Progenitor cell of endocrine pancreas (in vitro differentiated cells): ENCODE data around the gene ATXN7L1. TPM values are rescaled to one million over a fixed set of nuclear protein-coding genes. Genes with fewer than 3 reads are reported as not detected.

ENCODE experiments used
- DNase-seq: peaks from one replicate; pipeline ENCODE4 v3.0.0; 2021; ENCODE audit warnings: low spot score; ENCODE audit not compliant: unreplicated experiment
- H3K27ac Mint-ChIP-seq: 2 replicates; pipeline ENCODE4 v1.8.0; 2021; ENCODE audit warnings: mild to moderate bottlenecking, moderate library complexity, mixed read lengths
- H3K27me3 Mint-ChIP-seq: 2 replicates; pipeline ENCODE4 v1.8.0; 2021; ENCODE audit warnings: mixed read lengths
- H3K36me3 Mint-ChIP-seq: 2 replicates; pipeline ENCODE4 v1.8.0; 2022; ENCODE audit warnings: mixed read lengths; ENCODE audit not compliant: insufficient read depth
- H3K4me1 Mint-ChIP-seq: 2 replicates; pipeline ENCODE4 v1.8.0; 2021; ENCODE audit warnings: low read depth, mixed read lengths
- H3K4me3 Mint-ChIP-seq: 2 replicates; pipeline ENCODE4 v1.8.0; 2021; ENCODE audit warnings: low read depth, mild to moderate bottlenecking, moderate library complexity, mixed read lengths
- H3K9me3 Mint-ChIP-seq: 2 replicates; pipeline ENCODE4 v1.8.0; 2021; ENCODE audit warnings: low read depth, mixed read lengths
- CTCF ChIP-seq: fragments of 200-600 bp; sonication (generic); IDR thresholded peaks from one replicate; pipeline ENCODE4 v1.5.0; 2021; ENCODE audit warnings: antibody characterized with exemption, mild to moderate bottlenecking; ENCODE audit not compliant: unreplicated experiment
- total RNA-seq: library from RNA; stranded (reverse); gene quantifications from 2 replicates; pipeline ENCODE4 v1.2.1, GENCODE V29; 2021

The ATXN7L1 gene
- total RNA-seq, 1 donor from 2014 or later: 18.3 TPM

GRCh38 chr7:105907129-105907846 lies 30.9 kb upstream of the ATXN7L1 start:
- no peak for DNase-seq
- no peak for TF ChIP-seq CTCF
- H3K27me3 Mint-ChIP-seq: peaks cover 4% of the 10 kb centered on the region
- H3K4me1 Mint-ChIP-seq: no peaks in the 10 kb centered on the region
- H3K36me3 Mint-ChIP-seq: peaks cover 10% of the 10 kb centered on the region
- no peak overlapping the region for H3K4me3 Mint-ChIP-seq
- peaks cover 8% of the 10 kb centered on the region for H3K9me3 Mint-ChIP-seq
- no peak overlapping the region for H3K27ac Mint-ChIP-seq

- H3K4me1 Mint-ChIP-seq: no peaks in the 10 kb centered on the region
- H3K9me3 Mint-ChIP-seq: peaks cover 8% of the 10 kb centered on the region
- no peak overlapping the region for H3K4me3 Mint-ChIP-seq
- no peak for DNase-seq
- H3K27ac Mint-ChIP-seq: no peak overlapping the region
- H3K36me3 Mint-ChIP-seq: peaks cover 10% of the 10 kb centered on the region
- peaks cover 4% of the 10 kb centered on the region for H3K27me3 Mint-ChIP-seq
- TF ChIP-seq CTCF: no peak
These were observed 30.3 kb upstream of the ATXN7L1 start for GRCh38 chr7:105906695-105907094.

GRCh38 chr7:105905910-105906568 lies 29.6 kb upstream of the ATXN7L1 start:
- no peak for DNase-seq
- no peak overlapping the region for H3K27ac Mint-ChIP-seq
- H3K4me3 Mint-ChIP-seq: no peak overlapping the region
- no peaks in the 10 kb centered on the region for H3K4me1 Mint-ChIP-seq
- TF ChIP-seq CTCF: no peak
- H3K27me3 Mint-ChIP-seq: peaks cover 4% of the 10 kb centered on the region
- H3K9me3 Mint-ChIP-seq: peaks cover 6% of the 10 kb centered on the region
- peaks cover 8% of the 10 kb centered on the region for H3K36me3 Mint-ChIP-seq

GRCh38 chr7:105905209-105905909 lies 29.0 kb upstream of the ATXN7L1 start:
- H3K4me1 Mint-ChIP-seq: no peaks in the 10 kb centered on the region
- peaks cover 3% of the 10 kb centered on the region for H3K9me3 Mint-ChIP-seq
- H3K27ac Mint-ChIP-seq: no peak overlapping the region
- H3K4me3 Mint-ChIP-seq: no peak overlapping the region
- TF ChIP-seq CTCF: no peak
- H3K36me3 Mint-ChIP-seq: peaks cover 5% of the 10 kb centered on the region
- peaks cover 4% of the 10 kb centered on the region for H3K27me3 Mint-ChIP-seq
- no peak for DNase-seq

- Mint-ChIP-seq H3K4me3 (no peak overlapping the region), H3K27me3 (peaks cover 4% of the 10 kb centered on the region), H3K9me3 (no peaks in the 10 kb centered on the region), H3K4me1 (no peaks in the 10 kb centered on the region), H3K36me3 (peaks cover 1% of the 10 kb centered on the region), H3K27ac (no peak overlapping the region)
- DNase-seq: no peak
- TF ChIP-seq CTCF: no peak
These were observed 27.7 kb upstream of the ATXN7L1 start for GRCh38 chr7:105904064-105904463.
